Astrocyte (in vitro differentiated cells and primary cell): ENCODE measurements around the gene MOB3B. TPM values are rescaled to one million over a fixed set of nuclear protein-coding genes. Genes with fewer than 3 reads are reported as not detected.

ENCODE experiments used
- DNase-seq: peaks from one replicate; pipeline ENCODE4 v3.0.0-alpha.2; 2010; ENCODE audit warnings: low read depth
- FAIRE-seq: peaks from 2 replicates; lab custom pipeline; 2011; peaks lifted over from hg19 to GRCh38; lab: Jason Lieb, UNC
- H2AFZ ChIP-seq: 2 replicates; pipeline ENCODE4 v1.6.0; 2012; ENCODE audit warnings: low read depth, low read length, inconsistent platforms
- H3K27ac ChIP-seq: 2 replicates; pipeline ENCODE4 v1.5.1; 2011; ENCODE audit warnings: low read depth, low read length, inconsistent platforms
- H3K27me3 ChIP-seq: 2 replicates; pipeline ENCODE4 v1.6.0; 2011; ENCODE audit warnings: low read length, inconsistent platforms; ENCODE audit not compliant: insufficient read depth
- H3K36me3 ChIP-seq: 2 replicates; pipeline ENCODE4 v1.5.1; 2011; ENCODE audit warnings: low read length, inconsistent platforms; ENCODE audit not compliant: insufficient read depth
- H3K4me1 ChIP-seq: 2 replicates; pipeline ENCODE4 v1.5.1; 2011; ENCODE audit warnings: low read length, inconsistent platforms; ENCODE audit not compliant: insufficient read depth
- H3K4me2 ChIP-seq: 2 replicates; pipeline ENCODE4 v1.6.0; 2012; ENCODE audit warnings: low read length, inconsistent platforms
- H3K4me3 ChIP-seq: 2 replicates; pipeline ENCODE4 v1.5.1; 2011; ENCODE audit warnings: low read depth, mild to moderate bottlenecking, low read length, inconsistent platforms; ENCODE audit not compliant: insufficient read depth
- H3K79me2 ChIP-seq: 2 replicates; pipeline ENCODE4 v1.6.0; 2012; ENCODE audit warnings: mild to moderate bottlenecking, low read length, inconsistent platforms; ENCODE audit not compliant: insufficient read depth
- H3K9ac ChIP-seq: 2 replicates; pipeline ENCODE4 v1.6.0; 2012; ENCODE audit warnings: mild to moderate bottlenecking, low read length, inconsistent platforms
- H3K9me3 ChIP-seq: 2 replicates; pipeline ENCODE4 v1.5.1; 2012; ENCODE audit warnings: low read depth, mild to moderate bottlenecking, low read length, inconsistent platforms; ENCODE audit not compliant: insufficient read depth
- H4K20me1 ChIP-seq: 2 replicates; pipeline ENCODE4 v1.6.0; 2012; ENCODE audit warnings: low read length, inconsistent platforms; ENCODE audit not compliant: insufficient read depth
- H3K27ac Mint-ChIP-seq: one replicate; pipeline ENCODE4 v1.8.0; 2021; ENCODE audit warnings: mild to moderate bottlenecking, mixed read lengths; ENCODE audit not compliant: unreplicated experiment
- H3K27me3 Mint-ChIP-seq: one replicate; pipeline ENCODE4 v1.8.0; 2021; ENCODE audit warnings: low read depth, mixed read lengths; ENCODE audit not compliant: unreplicated experiment
- H3K36me3 Mint-ChIP-seq: one replicate; pipeline ENCODE4 v1.8.0; 2021; ENCODE audit warnings: low read depth, mixed read lengths; ENCODE audit not compliant: unreplicated experiment
- H3K4me1 Mint-ChIP-seq: one replicate; pipeline ENCODE4 v1.8.0; 2021; ENCODE audit warnings: low read depth, mixed read lengths; ENCODE audit not compliant: unreplicated experiment
- H3K4me3 Mint-ChIP-seq: one replicate; pipeline ENCODE4 v1.8.0; 2021; ENCODE audit warnings: mild to moderate bottlenecking, moderate library complexity, mixed read lengths; ENCODE audit not compliant: unreplicated experiment
- H3K9me3 Mint-ChIP-seq: one replicate; pipeline ENCODE4 v1.8.0; 2021; ENCODE audit warnings: mild to moderate bottlenecking, mixed read lengths; ENCODE audit not compliant: unreplicated experiment
- EZH2 ChIP-seq: IDR thresholded peaks from 2 replicates; pipeline ENCODE4 v1.6.1; 2012; ENCODE audit warnings: mild to moderate bottlenecking, low read length, inconsistent platforms; ENCODE audit not compliant: insufficient read depth
- total RNA-seq: library from RNA; stranded (reverse); gene quantifications from 2 replicates; pipeline ENCODE4 v1.2.1, GENCODE V29; 2021
- TF ChIP-seq, protein P1 (sequence below): IDR thresholded peaks from 2 replicates; pipeline ENCODE4 v1.5.1; 2011; ENCODE audit warnings: low read depth, mild to moderate bottlenecking, inconsistent platforms, low read length, moderate library complexity; ENCODE audit not compliant: insufficient read depth

MOB3B gene
- total RNA-seq, 1 donor from 2014 or later, result 3.9 TPM

GRCh38 chr9:27398982-27399653, 130.5 kb downstream of the MOB3B start:
- Histone ChIP-seq H3K27ac (no peak overlapping the region), H3K9me3 (no peaks in the 10 kb centered on the region), H2AFZ (no peak overlapping the region), H3K4me3 (no peak overlapping the region), H3K27me3 (no peaks in the 10 kb centered on the region), H3K4me2 (no peak overlapping the region), H4K20me1 (no peaks in the 10 kb centered on the region), H3K79me2 (no peaks in the 10 kb centered on the region), H3K4me1 (peaks cover under 1% of the 10 kb centered on the region), H3K36me3 (no peaks in the 10 kb centered on the region), H3K9ac (no peak overlapping the region)
- no peak for TF ChIP-seq EZH2
- TF ChIP-seq, protein P1, sequence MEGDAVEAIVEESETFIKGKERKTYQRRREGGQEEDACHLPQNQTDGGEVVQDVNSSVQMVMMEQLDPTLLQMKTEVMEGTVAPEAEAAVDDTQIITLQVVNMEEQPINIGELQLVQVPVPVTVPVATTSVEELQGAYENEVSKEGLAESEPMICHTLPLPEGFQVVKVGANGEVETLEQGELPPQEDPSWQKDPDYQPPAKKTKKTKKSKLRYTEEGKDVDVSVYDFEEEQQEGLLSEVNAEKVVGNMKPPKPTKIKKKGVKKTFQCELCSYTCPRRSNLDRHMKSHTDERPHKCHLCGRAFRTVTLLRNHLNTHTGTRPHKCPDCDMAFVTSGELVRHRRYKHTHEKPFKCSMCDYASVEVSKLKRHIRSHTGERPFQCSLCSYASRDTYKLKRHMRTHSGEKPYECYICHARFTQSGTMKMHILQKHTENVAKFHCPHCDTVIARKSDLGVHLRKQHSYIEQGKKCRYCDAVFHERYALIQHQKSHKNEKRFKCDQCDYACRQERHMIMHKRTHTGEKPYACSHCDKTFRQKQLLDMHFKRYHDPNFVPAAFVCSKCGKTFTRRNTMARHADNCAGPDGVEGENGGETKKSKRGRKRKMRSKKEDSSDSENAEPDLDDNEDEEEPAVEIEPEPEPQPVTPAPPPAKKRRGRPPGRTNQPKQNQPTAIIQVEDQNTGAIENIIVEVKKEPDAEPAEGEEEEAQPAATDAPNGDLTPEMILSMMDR, result no peak
- H3K36me3 Mint-ChIP-seq, result no peaks in the 10 kb centered on the region
- H3K27ac Mint-ChIP-seq, result no peak overlapping the region
- H3K4me3 Mint-ChIP-seq, result no peak overlapping the region
- DNase-seq, result no peak
- H3K4me1 Mint-ChIP-seq, result peaks cover 18% of the 10 kb centered on the region
- H3K9me3 Mint-ChIP-seq, result no peaks in the 10 kb centered on the region
- peaks cover 2% of the 10 kb centered on the region for H3K27me3 Mint-ChIP-seq
- FAIRE-seq, result no peak

DNA sequence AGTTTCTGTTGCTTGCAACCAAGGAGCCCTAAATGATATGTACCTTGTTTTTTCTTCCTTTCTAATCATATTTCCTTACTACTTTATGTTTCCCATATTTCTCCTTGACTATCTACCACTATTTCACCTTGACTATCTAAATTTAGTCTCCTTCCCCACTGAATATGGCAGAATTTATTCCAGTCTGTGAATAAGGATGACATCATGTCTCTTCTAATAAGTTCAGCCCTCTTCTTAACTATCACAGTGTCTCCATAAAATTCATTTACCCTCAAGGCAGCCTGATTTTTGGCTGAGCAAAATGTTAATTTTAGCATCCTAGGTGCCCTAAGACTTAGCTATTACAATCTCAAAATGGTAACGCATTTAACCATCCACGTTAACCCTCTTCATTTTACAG, 133.1 kb downstream of the MOB3B start:
- Mint-ChIP-seq H3K9me3 (no peaks in the 10 kb centered on the region), H3K27me3 (peaks cover 2% of the 10 kb centered on the region), H3K36me3 (no peaks in the 10 kb centered on the region), H3K4me3 (no peak overlapping the region), H3K27ac (no peak overlapping the region), H3K4me1 (peaks cover 28% of the 10 kb centered on the region)
- Histone ChIP-seq H3K27ac (no peak overlapping the region), H3K4me3 (no peak overlapping the region), H3K36me3 (no peaks in the 10 kb centered on the region), H3K4me1 (peaks cover 3% of the 10 kb centered on the region), H3K27me3 (no peaks in the 10 kb centered on the region), H3K4me2 (no peak overlapping the region), H2AFZ (no peak overlapping the region), H3K9ac (no peak overlapping the region), H3K79me2 (no peaks in the 10 kb centered on the region), H4K20me1 (no peaks in the 10 kb centered on the region), H3K9me3 (no peaks in the 10 kb centered on the region)
- TF ChIP-seq, protein P1, result no peak
- no peak for TF ChIP-seq EZH2
- no peak for FAIRE-seq
- DNase-seq, result no peak

DNA sequence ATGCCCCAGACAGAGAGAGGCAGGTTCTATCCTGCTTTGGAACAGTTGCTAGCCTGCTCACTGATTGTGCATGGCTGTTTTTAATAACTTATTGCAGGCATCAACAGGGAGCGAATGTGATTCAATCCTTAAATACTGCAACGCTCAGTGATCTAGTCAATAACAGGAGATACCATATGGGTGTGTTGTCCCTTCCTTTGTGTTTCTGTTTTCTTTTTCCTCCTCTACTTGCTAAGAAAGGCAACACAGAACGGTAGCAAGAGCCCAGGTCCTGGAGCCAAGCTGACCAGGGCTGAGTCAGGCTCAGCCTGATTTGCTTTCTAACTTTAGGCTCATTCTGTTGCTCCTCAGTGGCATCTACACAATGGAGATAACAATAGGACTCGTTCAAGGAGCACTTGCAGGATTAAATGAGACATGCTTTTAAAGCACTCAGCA, 134.1 kb downstream of the MOB3B start:
- H3K27ac ChIP-seq, result no peak overlapping the region
- no peaks in the 10 kb centered on the region for H4K20me1 ChIP-seq
- Mint-ChIP-seq H3K4me1 (peaks cover 28% of the 10 kb centered on the region), H3K27ac (no peak overlapping the region), H3K36me3 (no peaks in the 10 kb centered on the region), H3K27me3 (peaks cover 2% of the 10 kb centered on the region), H3K9me3 (no peaks in the 10 kb centered on the region), H3K4me3 (no peak overlapping the region)
- peaks cover 3% of the 10 kb centered on the region for H3K4me1 ChIP-seq
- TF ChIP-seq, protein P1, result no peak
- TF ChIP-seq EZH2, result no peak
- no peak overlapping the region for H3K4me3 ChIP-seq
- no peak overlapping the region for H3K4me2 ChIP-seq
- H3K36me3 ChIP-seq, result no peaks in the 10 kb centered on the region
- H3K9me3 ChIP-seq, result no peaks in the 10 kb centered on the region
- no peak overlapping the region for H2AFZ ChIP-seq
- H3K27me3 ChIP-seq, result no peaks in the 10 kb centered on the region
- H3K79me2 ChIP-seq, result no peaks in the 10 kb centered on the region
- FAIRE-seq (no peak), DNase-seq (no peak)
- H3K9ac ChIP-seq, result no peak overlapping the region
